Measurements from ENCODE around the gene CIPC. TPM values are rescaled to one million over a fixed set of nuclear protein-coding genes. Genes with fewer than 3 reads are reported as not detected.

Gene CIPC
- polyA plus RNA-seq, 1 experiment: 15.5 TPM

- Histone ChIP-seq H3K4me3 (ENCODE audit: low read depth, low read length) (no peak overlapping the region), H3K27me3 (ENCODE audit: control insufficient read depth, insufficient read depth, low read length) (peaks cover 11% of the 10 kb centered on the region), H3K36me3 (ENCODE audit: control insufficient read depth, insufficient read depth, low read length) (no peaks in the 10 kb centered on the region)
- CTCF ChIA-PET: interaction anchor here (1.6 to 4.7 kb wide), 3 partner anchors 161 to 396 kb away, joined by 3 to 59 read pairs (median 17); no protein-coding TSS in a partner anchor
- POLR2A ChIA-PET: no interaction called here
- TF ChIP-seq, protein P1, sequence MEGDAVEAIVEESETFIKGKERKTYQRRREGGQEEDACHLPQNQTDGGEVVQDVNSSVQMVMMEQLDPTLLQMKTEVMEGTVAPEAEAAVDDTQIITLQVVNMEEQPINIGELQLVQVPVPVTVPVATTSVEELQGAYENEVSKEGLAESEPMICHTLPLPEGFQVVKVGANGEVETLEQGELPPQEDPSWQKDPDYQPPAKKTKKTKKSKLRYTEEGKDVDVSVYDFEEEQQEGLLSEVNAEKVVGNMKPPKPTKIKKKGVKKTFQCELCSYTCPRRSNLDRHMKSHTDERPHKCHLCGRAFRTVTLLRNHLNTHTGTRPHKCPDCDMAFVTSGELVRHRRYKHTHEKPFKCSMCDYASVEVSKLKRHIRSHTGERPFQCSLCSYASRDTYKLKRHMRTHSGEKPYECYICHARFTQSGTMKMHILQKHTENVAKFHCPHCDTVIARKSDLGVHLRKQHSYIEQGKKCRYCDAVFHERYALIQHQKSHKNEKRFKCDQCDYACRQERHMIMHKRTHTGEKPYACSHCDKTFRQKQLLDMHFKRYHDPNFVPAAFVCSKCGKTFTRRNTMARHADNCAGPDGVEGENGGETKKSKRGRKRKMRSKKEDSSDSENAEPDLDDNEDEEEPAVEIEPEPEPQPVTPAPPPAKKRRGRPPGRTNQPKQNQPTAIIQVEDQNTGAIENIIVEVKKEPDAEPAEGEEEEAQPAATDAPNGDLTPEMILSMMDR (IDR thresholded peaks at IDR 0.05; ENCODE audit: insufficient read depth, low read depth, low read length): no peak
- DNase-seq (ENCODE audit: low read depth): no peak
Measured at GRCh38 chr14:77153802-77154201, 55.7 kb downstream of the CIPC start.

GRCh38 chr14:77154421-77154820, 56.4 kb downstream of the CIPC start:
- Histone ChIP-seq H3K4me3 (ENCODE audit: low read depth, low read length) (no peak overlapping the region), H3K36me3 (ENCODE audit: control insufficient read depth, insufficient read depth, low read length) (no peaks in the 10 kb centered on the region), H3K27me3 (ENCODE audit: control insufficient read depth, insufficient read depth, low read length) (peaks cover 11% of the 10 kb centered on the region)
- ChIA-PET CTCF (interaction anchor here (1.6 to 4.7 kb wide), 2 partner anchors 160 to 395 kb away, joined by 3 to 59 read pairs; no protein-coding TSS in a partner anchor), POLR2A (no interaction called here)
- DNase-seq (ENCODE audit: low read depth): no peak
- TF ChIP-seq, protein P1 (IDR thresholded peaks at IDR 0.05; ENCODE audit: insufficient read depth, low read depth, low read length): no peak

GRCh38 chr14:77155083-77155482, 57.0 kb downstream of the CIPC start:
- no peak for DNase-seq (ENCODE audit: low read depth)
- peaks cover 11% of the 10 kb centered on the region for H3K27me3 ChIP-seq (ENCODE audit: control insufficient read depth, insufficient read depth, low read length)
- CTCF ChIA-PET: interaction anchor here (4.7 kb wide), 1 partner anchor 160 kb away, joined by 59 read pairs; no protein-coding TSS in a partner anchor
- H3K4me3 ChIP-seq (ENCODE audit: low read depth, low read length): no peak overlapping the region
- TF ChIP-seq, protein P1 (IDR thresholded peaks at IDR 0.05; ENCODE audit: insufficient read depth, low read depth, low read length): no peak
- POLR2A ChIA-PET: no interaction called here
- H3K36me3 ChIP-seq (ENCODE audit: control insufficient read depth, insufficient read depth, low read length): no peaks in the 10 kb centered on the region

GRCh38 chr14:77157740-77158139, 59.7 kb downstream of the CIPC start:
- ChIA-PET POLR2A (interaction anchor here (0.5 kb wide), 1 partner anchor 39 kb away, joined by 4 read pairs; no protein-coding TSS in a partner anchor), CTCF (interaction anchor here (1.2 to 2.4 kb wide), 4 partner anchors 8 to 55 kb away, joined by 3 to 6 read pairs (median 4); no protein-coding TSS in a partner anchor)
- TF ChIP-seq, protein P1 (IDR thresholded peaks at IDR 0.05; ENCODE audit: insufficient read depth, low read depth, low read length): no peak
- peaks cover 11% of the 10 kb centered on the region for H3K27me3 ChIP-seq (ENCODE audit: control insufficient read depth, insufficient read depth, low read length)
- no peak overlapping the region for H3K4me3 ChIP-seq (ENCODE audit: low read depth, low read length)
- H3K36me3 ChIP-seq (ENCODE audit: control insufficient read depth, insufficient read depth, low read length): no peaks in the 10 kb centered on the region
- no peak for DNase-seq (ENCODE audit: low read depth)

- peak; percentile 20 for DNase-seq (ENCODE audit: low read depth)
- H3K27me3 ChIP-seq (ENCODE audit: control insufficient read depth, insufficient read depth, low read length): peaks cover 8% of the 10 kb centered on the region
- ChIA-PET CTCF (interaction anchor here (1.2 to 2.4 kb wide), 4 partner anchors 9 to 55 kb away, joined by 3 to 6 read pairs (median 4); no protein-coding TSS in a partner anchor), POLR2A (interaction anchor here (0.5 kb wide), 1 partner anchor 40 kb away, joined by 4 read pairs; no protein-coding TSS in a partner anchor)
- no peak overlapping the region for H3K4me3 ChIP-seq (ENCODE audit: low read depth, low read length)
- TF ChIP-seq, protein P1 (IDR thresholded peaks at IDR 0.05; ENCODE audit: insufficient read depth, low read depth, low read length): no peak
- no peaks in the 10 kb centered on the region for H3K36me3 ChIP-seq (ENCODE audit: control insufficient read depth, insufficient read depth, low read length)
Measured at GRCh38 chr14:77158175-77158881, 60.3 kb downstream of the CIPC start.

Measured in BJ (cell line).